ENCODE measurements around the gene SLC24A3. TPM values are rescaled to one million over a fixed set of nuclear protein-coding genes. Genes with fewer than 3 reads are reported as not detected.

The SLC24A3 gene
- total and polyA plus RNA-seq, 7 experiments from 2014 or later = 0.58 to 1.0 TPM; not detected in 5

GRCh38 chr20:19344341-19344740 lies 131.9 kb downstream of the SLC24A3 start:
- Mint-ChIP-seq H3K4me1 (peaks cover 0 to 1% (median 0%) of the 10 kb centered on the region in 7 donors), H3K27ac (no peak overlapping the region), H3K4me3 (no peak overlapping the region), H3K27me3 (peaks cover 0 to 16% (median 3%) of the 10 kb centered on the region in 5 donors), H3K36me3 (no peaks in the 10 kb centered on the region), H3K9me3 (peaks cover 0 to 5% (median 0%) of the 10 kb centered on the region in 11 donors)
- H3K4me3 ChIP-seq (ENCODE audit: low read length) = no peak overlapping the region
- POLR2A ChIA-PET = no interaction called here
- intact Hi-C loops (cut with micrococcal nuclease) = no loop called here
- ATAC-seq (no peak), DNase-seq (no peak)
- no peaks in the 10 kb centered on the region for H3K36me3 ChIP-seq (ENCODE audit: control insufficient read depth in 2 of 3, insufficient read depth in 3 of 3, low read length in 3 of 3)
- H3K27ac ChIP-seq (ENCODE audit: low read depth, low read length) = no peak overlapping the region
- H3K27me3 ChIP-seq (ENCODE audit: control insufficient read depth in 2 of 2, insufficient read depth in 2 of 2, low read length in 2 of 2) = no peaks in the 10 kb centered on the region
- H3K9me3 ChIP-seq (ENCODE audit: control insufficient read depth in 2 of 3, low read length in 3 of 3) = no peaks in the 10 kb centered on the region
- H3K4me1 ChIP-seq (ENCODE audit: control insufficient read depth in 2 of 2, insufficient read depth in 2 of 2, low read length in 2 of 2) = no peaks in the 10 kb centered on the region
- CTCF ChIA-PET = no interaction called here

DNA sequence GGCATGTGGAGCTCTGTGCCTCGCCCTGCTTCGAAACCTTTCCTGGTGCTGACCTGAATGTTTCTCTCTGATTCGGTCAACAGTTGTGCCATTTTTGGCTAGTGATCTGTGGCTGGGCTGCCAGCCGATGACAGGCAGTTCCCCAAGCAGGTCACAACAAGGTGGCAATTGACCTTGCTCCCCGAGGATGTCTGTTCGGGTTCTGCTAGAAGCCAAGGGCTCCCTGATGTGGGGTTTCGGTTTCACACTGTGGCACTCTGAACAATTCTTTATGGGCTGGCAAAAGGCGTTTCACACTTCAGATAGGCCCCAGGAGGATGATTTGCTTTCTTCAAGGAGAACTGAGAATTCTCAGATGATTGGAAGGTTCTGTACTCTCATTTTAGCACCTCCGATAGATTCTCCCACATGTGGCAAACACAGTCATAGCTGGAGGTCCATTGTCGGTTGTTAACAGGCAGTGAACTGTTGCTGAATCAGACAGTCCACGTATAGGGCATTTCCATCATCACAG lies 135.6 kb downstream of the SLC24A3 start:
- Mint-ChIP-seq H3K9me3 (peaks cover 0 to 9% (median 0%) of the 10 kb centered on the region in 11 donors), H3K36me3 (no peaks in the 10 kb centered on the region), H3K27me3 (peaks cover 0 to 11% (median 0%) of the 10 kb centered on the region in 5 donors), H3K4me1 (peaks cover 0 to 1% (median 0%) of the 10 kb centered on the region in 7 donors), H3K27ac (no peak overlapping the region), H3K4me3 (no peak overlapping the region)
- H3K36me3 ChIP-seq (ENCODE audit: control insufficient read depth in 2 of 3, insufficient read depth in 3 of 3, low read length in 3 of 3) = no peaks in the 10 kb centered on the region
- no peaks in the 10 kb centered on the region for H3K4me1 ChIP-seq (ENCODE audit: control insufficient read depth in 2 of 2, insufficient read depth in 2 of 2, low read length in 2 of 2)
- H3K27ac ChIP-seq (ENCODE audit: low read depth, low read length) = no peak overlapping the region
- intact Hi-C loops (cut with micrococcal nuclease) = no loop called here
- no peaks in the 10 kb centered on the region for H3K9me3 ChIP-seq (ENCODE audit: control insufficient read depth in 2 of 3, low read length in 3 of 3)
- POLR2A ChIA-PET = no interaction called here
- DNase-seq (no peak), ATAC-seq (no peak)
- H3K4me3 ChIP-seq (ENCODE audit: low read length) = no peak overlapping the region
- CTCF ChIA-PET = no interaction called here
- H3K27me3 ChIP-seq (ENCODE audit: control insufficient read depth in 2 of 2, insufficient read depth in 2 of 2, low read length in 2 of 2) = no peaks in the 10 kb centered on the region

GRCh38 chr20:19348582-19348981 lies 136.1 kb downstream of the SLC24A3 start:
- ChIA-PET CTCF (no interaction called here), POLR2A (no interaction called here)
- H3K27ac ChIP-seq (ENCODE audit: low read depth, low read length) = no peak overlapping the region
- H3K36me3 Mint-ChIP-seq = no peaks in the 10 kb centered on the region
- peaks cover 0 to 9% (median 0%) of the 10 kb centered on the region in 11 donors for H3K9me3 Mint-ChIP-seq
- H3K27me3 Mint-ChIP-seq = peaks cover 0 to 5% (median 0%) of the 10 kb centered on the region in 5 donors
- no peaks in the 10 kb centered on the region for H3K36me3 ChIP-seq (ENCODE audit: control insufficient read depth in 2 of 3, insufficient read depth in 3 of 3, low read length in 3 of 3)
- H3K4me1 ChIP-seq (ENCODE audit: control insufficient read depth in 2 of 2, insufficient read depth in 2 of 2, low read length in 2 of 2) = no peaks in the 10 kb centered on the region
- no peak overlapping the region for H3K27ac Mint-ChIP-seq
- H3K4me1 Mint-ChIP-seq = peaks cover 0 to 1% (median 0%) of the 10 kb centered on the region in 7 donors
- no peak for DNase-seq
- ATAC-seq = no peak
- H3K9me3 ChIP-seq (ENCODE audit: control insufficient read depth in 2 of 3, low read length in 3 of 3) = no peaks in the 10 kb centered on the region
- intact Hi-C loops (cut with micrococcal nuclease) = no loop called here
- no peak overlapping the region for H3K4me3 ChIP-seq (ENCODE audit: low read length)
- H3K27me3 ChIP-seq (ENCODE audit: control insufficient read depth in 2 of 2, insufficient read depth in 2 of 2, low read length in 2 of 2) = no peaks in the 10 kb centered on the region
- H3K4me3 Mint-ChIP-seq = no peak overlapping the region

DNA sequence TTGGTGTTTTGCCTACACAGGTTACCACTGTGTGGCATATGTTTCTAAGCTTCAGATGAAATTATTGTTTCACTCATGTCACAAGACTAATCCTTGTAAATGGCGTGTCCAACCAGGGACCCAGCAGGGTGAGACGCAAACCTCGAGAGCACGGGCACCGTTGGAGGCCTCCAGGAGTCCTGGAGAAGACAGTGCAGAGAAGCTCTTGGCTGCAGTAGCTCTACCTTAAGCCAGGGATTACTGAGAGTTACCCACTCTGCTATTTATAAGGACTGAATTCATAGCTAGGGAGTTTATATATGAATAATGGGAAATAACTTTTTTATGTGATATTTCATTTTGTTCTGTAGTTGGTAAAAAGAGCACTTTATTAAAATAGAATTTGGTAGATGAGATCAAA lies 137.4 kb downstream of the SLC24A3 start:
- ChIA-PET POLR2A (no interaction called here), CTCF (no interaction called here)
- no peaks in the 10 kb centered on the region for H3K9me3 ChIP-seq (ENCODE audit: control insufficient read depth in 2 of 3, low read length in 3 of 3)
- ATAC-seq (no peak), DNase-seq (no peak)
- H3K27ac ChIP-seq (ENCODE audit: low read depth, low read length) = no peak overlapping the region
- Mint-ChIP-seq H3K9me3 (peaks cover 0 to 9% (median 0%) of the 10 kb centered on the region in 11 donors), H3K4me3 (no peak overlapping the region), H3K4me1 (no peaks in the 10 kb centered on the region), H3K36me3 (no peaks in the 10 kb centered on the region), H3K27ac (no peak overlapping the region), H3K27me3 (peaks cover 0 to 4% (median 0%) of the 10 kb centered on the region in 5 donors)
- intact Hi-C loops (cut with micrococcal nuclease) = no loop called here
- H3K4me1 ChIP-seq (ENCODE audit: control insufficient read depth in 2 of 2, insufficient read depth in 2 of 2, low read length in 2 of 2) = no peaks in the 10 kb centered on the region
- no peaks in the 10 kb centered on the region for H3K36me3 ChIP-seq (ENCODE audit: control insufficient read depth in 2 of 3, insufficient read depth in 3 of 3, low read length in 3 of 3)
- no peak overlapping the region for H3K4me3 ChIP-seq (ENCODE audit: low read length)
- H3K27me3 ChIP-seq (ENCODE audit: control insufficient read depth in 2 of 2, insufficient read depth in 2 of 2, low read length in 2 of 2) = no peaks in the 10 kb centered on the region

GRCh38 chr20:19351542-19351941 lies 139.1 kb downstream of the SLC24A3 start:
- Histone ChIP-seq H3K27ac (ENCODE audit: low read depth, low read length) (no peak overlapping the region), H3K27me3 (ENCODE audit: control insufficient read depth in 2 of 2, insufficient read depth in 2 of 2, low read length in 2 of 2) (no peaks in the 10 kb centered on the region), H3K9me3 (ENCODE audit: control insufficient read depth in 2 of 3, low read length in 3 of 3) (no peaks in the 10 kb centered on the region), H3K36me3 (ENCODE audit: control insufficient read depth in 2 of 3, insufficient read depth in 3 of 3, low read length in 3 of 3) (no peaks in the 10 kb centered on the region), H3K4me3 (ENCODE audit: low read length) (no peak overlapping the region), H3K4me1 (ENCODE audit: control insufficient read depth in 2 of 2, insufficient read depth in 2 of 2, low read length in 2 of 2) (no peaks in the 10 kb centered on the region)
- DNase-seq = no peak
- Mint-ChIP-seq H3K4me3 (no peak overlapping the region), H3K27me3 (peaks cover 0 to 4% (median 0%) of the 10 kb centered on the region in 5 donors), H3K36me3 (no peaks in the 10 kb centered on the region), H3K4me1 (no peaks in the 10 kb centered on the region), H3K27ac (no peak overlapping the region), H3K9me3 (peaks cover 0 to 4% (median 0%) of the 10 kb centered on the region in 11 donors)
- POLR2A ChIA-PET = no interaction called here
- CTCF ChIA-PET = no interaction called here
- intact Hi-C loops (cut with micrococcal nuclease) = no loop called here
- no peak for ATAC-seq

GRCh38 chr20:19354950-19355349 lies 142.5 kb downstream of the SLC24A3 start:
- H3K27me3 ChIP-seq (ENCODE audit: control insufficient read depth in 2 of 2, insufficient read depth in 2 of 2, low read length in 2 of 2) = no peaks in the 10 kb centered on the region
- no peak overlapping the region for H3K27ac ChIP-seq (ENCODE audit: low read depth, low read length)
- H3K4me1 ChIP-seq (ENCODE audit: control insufficient read depth in 2 of 2, insufficient read depth in 2 of 2, low read length in 2 of 2) = no peaks in the 10 kb centered on the region
- H3K36me3 Mint-ChIP-seq = no peaks in the 10 kb centered on the region
- peaks cover 0 to 6% (median 0%) of the 10 kb centered on the region in 5 donors for H3K27me3 Mint-ChIP-seq
- ATAC-seq = no peak
- no peak overlapping the region for H3K4me3 ChIP-seq (ENCODE audit: low read length)
- no peak for DNase-seq
- H3K36me3 ChIP-seq (ENCODE audit: control insufficient read depth in 2 of 3, insufficient read depth in 3 of 3, low read length in 3 of 3) = no peaks in the 10 kb centered on the region
- peaks cover 0 to 4% (median 0%) of the 10 kb centered on the region in 11 donors for H3K9me3 Mint-ChIP-seq
- no peak overlapping the region for H3K4me3 Mint-ChIP-seq
- intact Hi-C loops (cut with micrococcal nuclease) = no loop called here
- no peaks in the 10 kb centered on the region for H3K9me3 ChIP-seq (ENCODE audit: control insufficient read depth in 2 of 3, low read length in 3 of 3)
- POLR2A ChIA-PET = no interaction called here
- CTCF ChIA-PET = no interaction called here
- H3K4me1 Mint-ChIP-seq = no peaks in the 10 kb centered on the region
- no peak overlapping the region for H3K27ac Mint-ChIP-seq

DNA sequence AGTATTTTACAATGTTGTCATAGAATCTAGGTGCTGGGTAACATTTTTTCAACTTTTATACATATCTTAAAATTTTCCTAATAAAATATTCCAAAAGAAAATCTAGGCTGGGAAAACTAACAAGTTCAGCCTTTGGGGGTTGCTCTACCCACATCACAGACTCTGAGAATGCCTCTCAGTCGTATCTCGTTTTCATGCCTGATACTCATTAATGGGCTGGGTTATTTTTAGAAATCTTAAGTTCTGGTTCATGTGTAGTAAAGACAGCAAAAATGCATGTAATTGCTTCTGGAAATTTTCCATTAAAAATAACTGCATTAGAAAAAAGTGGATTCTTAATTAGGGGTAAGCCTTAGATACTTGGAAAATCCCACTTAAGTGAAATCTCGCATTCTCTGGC lies 149.3 kb downstream of the SLC24A3 start:
- Mint-ChIP-seq H3K9me3 (peaks cover 0 to 2% (median 0%) of the 10 kb centered on the region in 11 donors), H3K36me3 (no peaks in the 10 kb centered on the region), H3K4me1 (no peaks in the 10 kb centered on the region), H3K4me3 (no peak overlapping the region), H3K27me3 (peaks cover 0 to 6% (median 0%) of the 10 kb centered on the region in 5 donors), H3K27ac (no peak overlapping the region)
- no peak for DNase-seq
- H3K4me3 ChIP-seq (ENCODE audit: low read length) = no peak overlapping the region
- POLR2A ChIA-PET = no interaction called here
- no peaks in the 10 kb centered on the region for H3K9me3 ChIP-seq (ENCODE audit: control insufficient read depth in 2 of 3, low read length in 3 of 3)
- ATAC-seq = no peak
- H3K27me3 ChIP-seq (ENCODE audit: control insufficient read depth in 2 of 2, insufficient read depth in 2 of 2, low read length in 2 of 2) = no peaks in the 10 kb centered on the region
- H3K27ac ChIP-seq (ENCODE audit: low read depth, low read length) = no peak overlapping the region
- H3K4me1 ChIP-seq (ENCODE audit: control insufficient read depth in 2 of 2, insufficient read depth in 2 of 2, low read length in 2 of 2) = no peaks in the 10 kb centered on the region
- no peaks in the 10 kb centered on the region for H3K36me3 ChIP-seq (ENCODE audit: control insufficient read depth in 2 of 3, insufficient read depth in 3 of 3, low read length in 3 of 3)
- intact Hi-C loops (cut with micrococcal nuclease) = no loop called here
- CTCF ChIA-PET = no interaction called here

All from naive thymus-derived CD4-positive, alpha-beta T cell (primary cell).